ENCODE measurements around the gene CCDC92. TPM values are rescaled to one million over a fixed set of nuclear protein-coding genes. Genes with fewer than 3 reads are reported as not detected.

The CCDC92 gene
- total RNA-seq, 1 donor from 2014 or later, result 21.5 TPM

DNA sequence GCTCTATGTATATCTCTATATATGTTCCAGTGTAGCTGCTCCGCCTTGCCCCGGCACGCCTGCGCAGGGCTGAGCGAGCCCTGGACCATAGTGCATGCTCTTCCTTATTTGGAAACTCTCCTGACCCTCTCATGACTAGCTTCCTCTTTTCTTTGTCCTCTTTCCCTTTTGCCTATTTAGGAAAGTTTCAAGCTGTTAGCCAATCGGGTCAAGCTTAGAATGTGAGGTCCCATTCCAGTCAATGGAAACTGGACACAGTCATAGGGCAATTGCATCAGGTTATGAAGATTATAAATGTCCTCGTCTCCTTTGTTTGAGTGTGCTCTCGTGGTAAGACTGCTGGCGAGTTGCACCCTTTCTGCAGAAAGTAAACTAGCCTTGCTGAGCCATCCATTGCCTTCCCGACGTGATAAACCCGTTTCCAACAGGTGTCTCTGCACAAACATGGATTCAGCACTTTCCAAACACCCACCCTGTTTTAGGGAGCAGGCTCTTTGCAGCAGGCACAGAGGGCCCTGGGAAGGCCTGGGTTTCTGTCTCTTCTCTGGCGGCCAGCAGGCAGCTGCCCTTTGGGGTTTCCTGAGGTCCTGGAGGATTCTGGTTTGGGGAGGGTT, 30.9 kb downstream of the CCDC92 start:
- intact Hi-C loops (cut with micrococcal nuclease), result no loop called here
- Mint-ChIP-seq H3K27ac (no peak overlapping the region), H3K4me3 (no peak overlapping the region), H3K4me1 (peaks cover 19% of the 10 kb centered on the region), H3K9me3 (no peaks in the 10 kb centered on the region), H3K27me3 (no peaks in the 10 kb centered on the region), H3K36me3 (ENCODE audit: low read depth) (peaks cover 54% of the 10 kb centered on the region)
- ChIA-PET CTCF (no interaction called here), POLR2A (no interaction called here)
- DNase-seq (no peak), ATAC-seq (ENCODE audit: low read depth) (no peak)
- TF ChIP-seq, protein P1, sequence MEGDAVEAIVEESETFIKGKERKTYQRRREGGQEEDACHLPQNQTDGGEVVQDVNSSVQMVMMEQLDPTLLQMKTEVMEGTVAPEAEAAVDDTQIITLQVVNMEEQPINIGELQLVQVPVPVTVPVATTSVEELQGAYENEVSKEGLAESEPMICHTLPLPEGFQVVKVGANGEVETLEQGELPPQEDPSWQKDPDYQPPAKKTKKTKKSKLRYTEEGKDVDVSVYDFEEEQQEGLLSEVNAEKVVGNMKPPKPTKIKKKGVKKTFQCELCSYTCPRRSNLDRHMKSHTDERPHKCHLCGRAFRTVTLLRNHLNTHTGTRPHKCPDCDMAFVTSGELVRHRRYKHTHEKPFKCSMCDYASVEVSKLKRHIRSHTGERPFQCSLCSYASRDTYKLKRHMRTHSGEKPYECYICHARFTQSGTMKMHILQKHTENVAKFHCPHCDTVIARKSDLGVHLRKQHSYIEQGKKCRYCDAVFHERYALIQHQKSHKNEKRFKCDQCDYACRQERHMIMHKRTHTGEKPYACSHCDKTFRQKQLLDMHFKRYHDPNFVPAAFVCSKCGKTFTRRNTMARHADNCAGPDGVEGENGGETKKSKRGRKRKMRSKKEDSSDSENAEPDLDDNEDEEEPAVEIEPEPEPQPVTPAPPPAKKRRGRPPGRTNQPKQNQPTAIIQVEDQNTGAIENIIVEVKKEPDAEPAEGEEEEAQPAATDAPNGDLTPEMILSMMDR (IDR thresholded peaks at IDR 0.05), result no peak

DNA sequence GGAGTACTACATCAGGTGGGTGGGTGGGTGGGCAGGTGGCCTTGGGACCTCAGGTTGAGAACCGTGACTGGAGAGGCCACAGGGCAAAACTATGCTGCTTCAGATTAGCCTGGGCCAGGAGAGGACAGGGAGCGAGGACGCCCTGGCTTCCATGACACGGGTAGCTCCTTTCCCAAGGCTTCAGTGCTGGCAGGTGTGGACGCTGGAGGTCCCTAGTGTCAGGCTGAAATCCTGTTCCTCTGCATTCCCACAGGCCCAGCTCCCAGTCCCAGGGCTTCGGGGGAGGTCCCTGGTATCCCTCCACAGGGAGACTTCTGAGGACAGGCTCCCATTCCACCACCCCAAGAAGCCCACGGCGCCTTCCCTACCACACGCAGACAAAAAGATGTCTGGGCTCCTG, 31.6 kb downstream of the CCDC92 start:
- Mint-ChIP-seq H3K27me3 (no peaks in the 10 kb centered on the region), H3K9me3 (no peaks in the 10 kb centered on the region), H3K36me3 (ENCODE audit: low read depth) (peaks cover 57% of the 10 kb centered on the region), H3K27ac (no peak overlapping the region), H3K4me3 (no peak overlapping the region), H3K4me1 (peaks cover 19% of the 10 kb centered on the region)
- CTCF ChIA-PET, result no interaction called here
- ATAC-seq (ENCODE audit: low read depth) (no peak), DNase-seq (no peak)
- TF ChIP-seq, protein P1 (IDR thresholded peaks at IDR 0.05), result no peak
- intact Hi-C loops (cut with micrococcal nuclease), result no loop called here
- POLR2A ChIA-PET, result no interaction called here

DNA sequence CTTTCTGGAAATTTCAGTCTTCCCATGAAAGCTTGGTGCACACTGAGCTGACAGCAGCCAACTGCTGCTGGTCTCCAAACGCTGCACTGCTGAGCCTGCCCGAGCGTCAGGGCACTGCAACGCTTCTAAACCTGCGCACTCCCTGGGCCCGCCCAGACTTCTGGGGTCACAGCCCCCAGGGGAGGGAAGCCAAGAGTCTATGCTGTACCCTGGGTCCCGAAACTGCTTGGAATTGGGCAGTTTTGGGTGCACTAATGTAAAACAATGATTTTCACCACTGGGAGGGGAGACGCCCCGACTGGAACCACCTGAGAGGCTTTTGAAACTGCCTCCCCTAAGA, 32.0 kb downstream of the CCDC92 start:
- Mint-ChIP-seq H3K36me3 (ENCODE audit: low read depth) (peaks cover 54% of the 10 kb centered on the region), H3K27ac (no peak overlapping the region), H3K4me3 (no peak overlapping the region), H3K9me3 (no peaks in the 10 kb centered on the region), H3K4me1 (peaks cover 19% of the 10 kb centered on the region), H3K27me3 (no peaks in the 10 kb centered on the region)
- CTCF ChIA-PET, result no interaction called here
- TF ChIP-seq, protein P1 (IDR thresholded peaks at IDR 0.05), result no peak
- intact Hi-C loops (cut with micrococcal nuclease), result no loop called here
- DNase-seq (no peak), ATAC-seq (ENCODE audit: low read depth) (no peak)
- POLR2A ChIA-PET, result no interaction called here

DNA sequence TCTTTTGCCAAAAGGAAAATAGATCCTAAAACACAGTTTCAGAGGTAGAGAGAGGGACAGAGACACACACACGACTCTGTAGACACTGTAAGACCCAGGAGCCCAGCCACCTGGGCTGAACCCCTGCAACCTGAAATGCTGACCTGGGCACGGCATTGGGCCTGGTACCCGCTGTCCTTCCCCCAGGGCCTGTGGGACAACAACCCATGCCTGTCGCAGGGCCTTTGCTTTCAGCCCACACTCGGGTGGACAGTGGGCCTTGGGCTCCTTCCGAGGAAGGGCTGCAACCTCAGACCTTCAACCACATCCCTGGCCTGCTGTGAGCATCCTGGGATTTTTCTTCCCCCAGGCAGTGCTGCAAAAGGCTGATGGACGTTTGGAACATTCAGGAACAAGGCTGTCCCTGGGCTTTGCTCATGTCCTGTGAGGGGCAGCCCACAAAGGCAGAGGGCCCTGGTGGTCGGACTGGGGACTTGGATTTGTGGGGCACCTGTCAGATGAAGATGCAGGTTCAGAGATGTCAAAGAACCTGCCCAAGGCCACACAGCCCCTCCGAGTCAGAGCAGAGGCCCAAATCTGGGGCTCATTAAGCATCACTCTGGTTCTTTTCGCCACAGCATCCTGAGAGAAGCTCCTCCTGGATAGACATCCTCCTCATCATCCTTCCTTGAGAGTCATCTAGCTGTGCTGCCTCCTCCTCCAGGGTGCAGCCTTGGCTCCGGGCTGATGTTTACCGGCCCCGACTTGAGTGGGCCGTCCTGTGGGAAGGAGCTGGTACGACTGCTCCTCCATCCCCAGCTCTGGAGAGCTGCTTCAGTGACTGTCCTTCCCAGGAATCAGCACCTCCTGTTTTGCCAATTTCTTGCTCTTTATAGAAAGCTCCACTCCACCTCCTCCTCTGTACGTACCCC, 32.7 kb downstream of the CCDC92 start:
- no peaks in the 10 kb centered on the region for H3K27me3 Mint-ChIP-seq
- ChIA-PET POLR2A (no interaction called here), CTCF (no interaction called here)
- ATAC-seq (ENCODE audit: low read depth) (no peak), DNase-seq (no peak)
- H3K4me3 Mint-ChIP-seq, result no peak overlapping the region
- peaks cover 49% of the 10 kb centered on the region for H3K36me3 Mint-ChIP-seq (ENCODE audit: low read depth)
- intact Hi-C loops (cut with micrococcal nuclease), result no loop called here
- no peaks in the 10 kb centered on the region for H3K9me3 Mint-ChIP-seq
- H3K27ac Mint-ChIP-seq, result no peak overlapping the region
- peaks cover 19% of the 10 kb centered on the region for H3K4me1 Mint-ChIP-seq
- TF ChIP-seq, protein P1 (IDR thresholded peaks at IDR 0.05), result no peak

DNA sequence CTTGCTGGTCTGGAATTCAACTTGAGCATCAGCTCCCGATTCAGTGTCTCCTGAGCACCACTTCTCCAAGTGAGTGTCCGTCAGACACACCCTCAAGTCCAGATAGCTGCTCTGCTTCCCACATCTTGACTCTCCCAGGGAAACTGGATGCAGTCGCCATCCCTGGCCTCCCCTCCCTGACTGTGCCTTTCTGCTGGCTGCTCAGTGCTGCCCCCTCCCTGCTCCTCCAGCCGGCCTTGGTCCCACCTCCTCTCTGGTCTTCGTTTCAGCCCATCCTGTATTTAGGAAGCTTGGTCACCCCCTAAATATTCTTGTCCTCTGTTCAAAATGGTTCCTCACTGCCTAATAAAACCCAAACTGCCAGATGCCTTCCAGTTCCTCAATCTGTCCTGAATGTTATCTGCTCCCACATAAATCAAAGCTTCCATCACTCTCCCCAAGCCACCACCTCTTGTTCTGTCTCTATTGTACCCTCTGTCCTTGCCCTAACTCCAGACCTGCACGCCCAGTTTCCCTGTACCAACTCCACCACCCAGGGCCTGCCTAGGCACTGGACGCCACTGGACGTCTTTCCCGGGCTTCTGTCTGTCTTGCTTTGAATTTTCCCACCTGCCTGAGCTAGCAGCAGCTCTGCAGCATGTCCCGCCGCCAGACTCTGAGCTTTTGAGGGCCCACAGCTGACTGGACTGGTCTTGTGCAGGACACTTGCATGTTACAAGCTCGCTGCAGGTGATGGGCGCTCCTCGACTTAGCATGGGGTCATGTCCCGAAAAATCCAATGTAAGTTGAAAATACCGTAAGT, 33.8 kb downstream of the CCDC92 start:
- ChIA-PET POLR2A (no interaction called here), CTCF (no interaction called here)
- ATAC-seq (ENCODE audit: low read depth), result no peak
- intact Hi-C loops (cut with micrococcal nuclease), result no loop called here
- Mint-ChIP-seq H3K4me1 (peaks cover 22% of the 10 kb centered on the region), H3K4me3 (no peak overlapping the region), H3K9me3 (no peaks in the 10 kb centered on the region), H3K27me3 (no peaks in the 10 kb centered on the region), H3K27ac (peak overlapping the region; percentile 5), H3K36me3 (ENCODE audit: low read depth) (peaks cover 42% of the 10 kb centered on the region)
- TF ChIP-seq, protein P1 (IDR thresholded peaks at IDR 0.05), result no peak
- no peak for DNase-seq

Data from activated B cell treated with CpG ODN at 0.5 μM for 24 hours (primary cell).